MCF 10A (cell line): ENCODE data around the gene RABGGTB. TPM values are rescaled to one million over a fixed set of nuclear protein-coding genes. Genes with fewer than 3 reads are reported as not detected.
"Not testable (repeated sequence)": the region's sequence is repeated elsewhere in the genome, so short reads cannot be mapped to it uniquely, and the experiment has no call there.

Experiments used
- Bru-seq: library from RNA; stranded (reverse); fragments of 400-500 nt; gene quantifications from one replicate; lab custom pipeline; 2021; lab: Mats Ljungman, UMichigan
- BruChase-seq, 2 experiments: library from RNA; stranded (reverse); fragments of 400-500 nt; gene quantifications; one replicate each; lab custom pipeline; 2021; lab: Mats Ljungman, UMichigan
- BruUV-seq: library from RNA; stranded (reverse); fragments of 400-500 nt; replicated peaks from 2 replicates; lab custom pipeline; 2021; lab: Mats Ljungman, UMichigan
- CTCF ChIA-PET: fragments of 300-600 bp; sonication (Branson Sonifier 250); formaldehyde crosslinking; extraction: SDS; loops from one replicate; lab custom pipeline; 2021; ENCODE audit warnings: antibody characterized with exemption, inconsistent platforms; lab: Yijun Ruan, JAX
- POLR2A ChIA-PET: fragments of 300-600, 350-650 bp; sonication (Branson Sonifier 250); formaldehyde crosslinking; extraction: SDS; loops from one replicate; lab custom pipeline; 2020; ENCODE audit warnings: antibody characterized with exemption, inconsistent platforms; lab: Yijun Ruan, JAX
- DNase-seq: peaks from one replicate; pipeline ENCODE4 v3.0.0-alpha.2; 2018; ENCODE audit not compliant: unreplicated experiment
- H3K27ac Mint-ChIP-seq: one replicate; pipeline ENCODE4 v1.8.0; 2022; ENCODE audit warnings: mild to moderate bottlenecking, low read depth, mixed read lengths; ENCODE audit not compliant: unreplicated experiment
- H3K27me3 Mint-ChIP-seq: one replicate; pipeline ENCODE4 v1.8.0; 2022; ENCODE audit warnings: mixed read lengths; ENCODE audit not compliant: insufficient read depth, unreplicated experiment
- H3K36me3 Mint-ChIP-seq: one replicate; pipeline ENCODE4 v1.8.0; 2022; ENCODE audit warnings: mild to moderate bottlenecking, moderate library complexity, mixed read lengths; ENCODE audit not compliant: insufficient read depth, unreplicated experiment
- H3K4me1 Mint-ChIP-seq: one replicate; pipeline ENCODE4 v1.8.0; 2022; ENCODE audit warnings: mixed read lengths; ENCODE audit not compliant: insufficient read depth, unreplicated experiment
- H3K4me3 Mint-ChIP-seq: one replicate; pipeline ENCODE4 v1.8.0; 2022; ENCODE audit warnings: mild to moderate bottlenecking, moderate library complexity, mixed read lengths; ENCODE audit not compliant: unreplicated experiment
- H3K9me3 Mint-ChIP-seq: one replicate; pipeline ENCODE4 v1.8.0; 2022; ENCODE audit warnings: mixed read lengths; ENCODE audit not compliant: unreplicated experiment
- intact Hi-C: fragments of 100-400 bp; cut with micrococcal nuclease; formaldehyde crosslinking; loops from 2 replicates; pipeline ENCODE4 v1.14.1; 2022
- long read RNA-seq: library from polyadenylated mRNA; stranded (forward); transcript quantifications from one replicate; pipeline ENCODE4 v2.0.0, GENCODE V29; 2022
- total RNA-seq: library from RNA; stranded (reverse); gene quantifications from 2 replicates; pipeline ENCODE4 v1.2.3, GENCODE V29; 2022
- TF ChIP-seq, protein P1 (sequence below): fragments of 200-600 bp; IDR thresholded peaks from one replicate; pipeline ENCODE4 v1.8.0; 2022; ENCODE audit warnings: antibody characterized with exemption, mild to moderate bottlenecking; ENCODE audit not compliant: unreplicated experiment

The RABGGTB gene
- 116 and 127 TPM in 2 replicates for total RNA-seq
- percentile 100 among the genes with signal in this experiment for Bru-seq, nascent RNA
- BruChase-seq, experiment 1, labeled RNA remaining after a 6-hour chase: percentile 97 among the genes with signal in this experiment
- BruChase-seq, experiment 2, labeled RNA remaining after a 2-hour chase: percentile 99 among the genes with signal in this experiment
- long read RNA-seq, transcript RABGGTB-201 (9 exons, 1,496 nt): major isoform, 71 of 159 reads
- long read RNA-seq, partial matches to known transcripts: 23 of 159 reads
- long read RNA-seq, other reads (novel, unspliced or antisense): 60 of 159 reads

DNA sequence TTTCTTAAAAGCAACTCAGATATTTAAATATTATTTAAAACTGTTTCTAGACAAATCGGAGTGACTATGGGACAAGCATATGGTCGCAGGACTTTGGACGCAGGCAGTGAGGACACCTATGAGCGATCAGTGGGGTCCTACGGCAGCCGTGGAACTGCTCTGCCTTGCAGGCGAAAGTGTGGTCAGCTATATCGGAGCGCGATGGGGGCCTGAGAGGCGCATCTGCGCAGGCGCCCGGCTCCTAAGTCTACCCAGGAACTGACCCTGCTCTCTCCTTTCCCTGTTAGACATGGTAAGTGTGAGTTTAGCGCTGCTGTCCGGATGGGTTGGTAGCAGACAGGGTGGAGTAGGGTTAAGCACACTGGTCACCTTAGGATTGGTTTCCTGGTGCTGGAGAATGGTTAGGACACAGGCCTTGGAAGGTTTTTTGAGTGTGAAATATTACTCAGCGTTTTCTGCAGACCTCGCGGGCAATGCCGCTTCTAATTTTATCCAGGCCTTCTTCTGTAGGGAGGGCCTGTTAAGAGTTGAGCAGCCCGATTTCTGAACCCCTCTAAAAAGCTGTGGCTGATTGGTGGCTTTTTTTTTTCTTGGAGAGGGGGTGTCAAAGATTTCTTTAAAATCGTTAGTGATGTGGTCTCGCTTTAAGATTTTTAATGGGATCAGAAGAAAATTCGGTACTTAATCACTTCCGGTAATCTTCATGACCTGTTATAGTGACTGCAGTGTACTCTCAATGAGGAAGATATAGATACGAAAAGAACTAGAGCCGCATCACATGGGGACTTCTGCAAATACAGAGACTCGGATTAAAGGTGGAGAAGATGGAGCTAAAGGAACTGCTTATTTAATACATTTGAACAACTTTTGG, at the start of gene RABGGTB:
RABGGTB (plus strand) TSS at position 274 of the 871 bp plus-strand sequence; CDS start at position 290, 16 bp downstream.
- Mint-ChIP-seq H3K36me3 (peaks cover 52% of the 10 kb centered on the region), H3K9me3 (no peaks in the 10 kb centered on the region), H3K27me3 (no peaks in the 10 kb centered on the region), H3K4me3 (peak within 1 kb of the TSS; percentile 98), H3K4me1 (peaks cover 27% of the 10 kb centered on the region), H3K27ac (peak within 1 kb of the TSS; percentile 98)
- BruUV-seq: TSS peak; percentile 69
- intact Hi-C loops: loop anchor here (1.0 to 5.0 kb wide), 4 partner anchors 21 to 519 kb away; partner anchors contain the start of gene ACADM
- CTCF ChIA-PET: interaction anchor here (0.6 to 1.4 kb wide), 7 partner anchors 13 to 725 kb away, joined by 3 to 4 read pairs (median 3); no protein-coding TSS in a partner anchor
- POLR2A ChIA-PET: interaction anchor here (0.6 to 3.8 kb wide), 23 partner anchors 8 to 1893 kb away, joined by 3 to 34 read pairs (median 4); partner anchors contain the start of genes ACADM, MSH4 and PIGK
- TF ChIP-seq, protein P1, sequence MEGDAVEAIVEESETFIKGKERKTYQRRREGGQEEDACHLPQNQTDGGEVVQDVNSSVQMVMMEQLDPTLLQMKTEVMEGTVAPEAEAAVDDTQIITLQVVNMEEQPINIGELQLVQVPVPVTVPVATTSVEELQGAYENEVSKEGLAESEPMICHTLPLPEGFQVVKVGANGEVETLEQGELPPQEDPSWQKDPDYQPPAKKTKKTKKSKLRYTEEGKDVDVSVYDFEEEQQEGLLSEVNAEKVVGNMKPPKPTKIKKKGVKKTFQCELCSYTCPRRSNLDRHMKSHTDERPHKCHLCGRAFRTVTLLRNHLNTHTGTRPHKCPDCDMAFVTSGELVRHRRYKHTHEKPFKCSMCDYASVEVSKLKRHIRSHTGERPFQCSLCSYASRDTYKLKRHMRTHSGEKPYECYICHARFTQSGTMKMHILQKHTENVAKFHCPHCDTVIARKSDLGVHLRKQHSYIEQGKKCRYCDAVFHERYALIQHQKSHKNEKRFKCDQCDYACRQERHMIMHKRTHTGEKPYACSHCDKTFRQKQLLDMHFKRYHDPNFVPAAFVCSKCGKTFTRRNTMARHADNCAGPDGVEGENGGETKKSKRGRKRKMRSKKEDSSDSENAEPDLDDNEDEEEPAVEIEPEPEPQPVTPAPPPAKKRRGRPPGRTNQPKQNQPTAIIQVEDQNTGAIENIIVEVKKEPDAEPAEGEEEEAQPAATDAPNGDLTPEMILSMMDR: no peak
- DNase-seq: peak; percentile 94

DNA sequence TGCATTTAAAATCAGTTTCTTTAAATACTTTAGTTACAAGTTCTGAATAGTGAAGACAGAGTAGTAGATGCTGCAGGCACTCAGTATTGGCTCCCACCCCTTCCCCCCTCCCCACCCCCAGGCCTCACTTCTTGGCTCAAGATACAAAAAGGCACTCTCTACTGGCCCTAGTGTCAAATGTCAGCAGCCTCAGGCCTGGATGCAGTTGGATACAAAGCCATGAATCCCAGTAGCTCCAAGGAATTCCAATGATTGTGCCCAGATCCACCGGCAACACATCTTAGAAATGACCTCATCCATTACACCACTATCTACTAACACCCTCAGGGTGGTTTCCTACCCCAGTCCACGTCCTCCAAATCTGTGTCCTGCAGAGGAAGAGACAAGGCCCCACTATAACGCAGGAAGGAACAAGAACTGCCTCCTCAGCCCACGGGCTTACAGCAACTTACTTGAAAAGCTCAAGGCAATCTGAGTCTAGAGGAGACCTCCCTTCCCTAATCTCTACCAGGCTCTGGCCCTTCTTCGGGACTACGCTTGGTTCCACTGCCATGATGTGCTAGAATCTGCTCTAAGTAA, 43.9 kb upstream of the RABGGTB start:
- H3K27ac Mint-ChIP-seq: no peak overlapping the region
- H3K4me1 Mint-ChIP-seq: peaks cover 6% of the 10 kb centered on the region
- no peaks in the 10 kb centered on the region for H3K27me3 Mint-ChIP-seq
- ChIA-PET POLR2A (no interaction called here), CTCF (no interaction called here)
- intact Hi-C loops: no loop called here
- no TSS peak for BruUV-seq
- peaks cover 43% of the 10 kb centered on the region for H3K36me3 Mint-ChIP-seq
- no peak overlapping the region for H3K4me3 Mint-ChIP-seq
- no peak for DNase-seq
- TF ChIP-seq, protein P1: no peak
- H3K9me3 Mint-ChIP-seq: no peaks in the 10 kb centered on the region

DNA sequence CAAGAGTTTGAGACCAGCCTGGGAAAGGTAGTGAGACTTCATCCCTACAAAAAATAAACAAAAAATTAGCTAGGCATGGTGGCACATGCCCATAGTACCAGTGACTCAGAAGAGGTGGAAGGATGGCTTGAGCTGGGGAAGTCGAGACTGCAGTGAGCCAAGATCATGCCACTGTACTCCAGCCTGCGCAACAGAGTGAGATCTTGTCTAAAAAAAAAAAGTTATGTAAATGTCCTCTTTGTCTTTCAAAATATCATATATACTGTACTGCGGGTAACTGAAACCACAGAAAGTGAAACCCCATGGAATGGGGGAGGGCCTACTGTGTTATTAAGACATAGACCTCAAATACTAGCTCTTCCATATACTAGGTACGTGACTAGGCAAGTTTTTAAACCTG, 40.8 kb upstream of the RABGGTB start:
- Mint-ChIP-seq H3K9me3 (no peaks in the 10 kb centered on the region), H3K4me3 (no peak overlapping the region), H3K27ac (peak overlapping the region; percentile 49), H3K36me3 (peaks cover 28% of the 10 kb centered on the region), H3K27me3 (no peaks in the 10 kb centered on the region), H3K4me1 (peaks cover 6% of the 10 kb centered on the region)
- intact Hi-C loops: no loop called here
- no TSS peak for BruUV-seq
- CTCF ChIA-PET: interaction anchor here (0.5 to 0.9 kb wide), 2 partner anchors 44 to 693 kb away, joined by 3 read pairs; no protein-coding TSS in a partner anchor
- TF ChIP-seq, protein P1: no peak
- peak; percentile 40 for DNase-seq
- POLR2A ChIA-PET: interaction anchor here (0.6 kb wide), 1 partner anchor 727 kb away, joined by 7 read pairs; no protein-coding TSS in a partner anchor

DNA sequence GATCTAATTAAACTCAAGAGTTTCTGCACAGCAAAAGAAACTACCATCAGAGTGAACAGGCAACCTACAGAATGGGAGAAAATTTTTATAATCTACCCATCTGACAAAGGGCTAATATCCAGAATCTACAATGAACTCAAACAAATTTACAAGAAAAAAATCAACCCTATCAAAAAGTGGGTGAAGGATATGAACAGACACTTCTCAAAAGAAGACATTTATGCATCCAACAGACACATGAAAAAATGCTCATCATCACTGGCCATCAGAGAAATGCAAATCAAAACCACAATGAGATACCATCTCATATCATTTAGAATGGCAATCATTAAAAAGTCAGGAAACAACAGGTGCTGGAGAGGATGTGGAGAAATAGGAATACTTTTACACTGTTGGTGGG, 28.8 kb upstream of the RABGGTB start:
- BruUV-seq, H3K27me3 Mint-ChIP-seq, H3K4me1 Mint-ChIP-seq, POLR2A ChIA-PET, H3K27ac Mint-ChIP-seq, DNase-seq, CTCF ChIA-PET, H3K4me3 Mint-ChIP-seq, H3K9me3 Mint-ChIP-seq, intact Hi-C loops: not testable (repeated sequence)
- H3K36me3 Mint-ChIP-seq: peaks cover 56% of the 10 kb centered on the region

DNA sequence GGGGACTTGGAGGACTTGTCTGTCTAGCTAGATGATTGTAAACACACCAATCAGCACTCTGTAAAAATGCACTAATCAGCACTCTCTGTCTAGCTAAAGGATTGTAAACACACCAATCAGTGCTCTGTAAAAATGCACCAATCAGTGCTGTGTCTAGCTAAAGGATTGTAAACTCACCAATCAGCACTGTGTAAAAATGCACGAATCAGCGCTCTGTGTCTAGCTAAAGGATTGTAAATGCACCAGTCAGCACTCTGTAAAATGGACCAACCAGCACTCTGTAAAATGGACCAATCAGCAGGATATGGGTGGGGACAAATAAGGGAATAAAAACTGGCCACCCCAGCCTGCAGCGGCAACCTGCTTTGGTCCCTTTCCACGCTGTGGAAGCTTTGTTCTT, 27.5 kb upstream of the RABGGTB start:
- H3K27ac Mint-ChIP-seq, BruUV-seq, H3K27me3 Mint-ChIP-seq, DNase-seq, H3K4me1 Mint-ChIP-seq, H3K9me3 Mint-ChIP-seq, H3K4me3 Mint-ChIP-seq, intact Hi-C loops: not testable (repeated sequence)
- ChIA-PET POLR2A (interaction anchor here (0.7 kb wide), 2 partner anchors 33 to 48 kb away, joined by 3 read pairs; no protein-coding TSS in a partner anchor), CTCF (interaction anchor here (0.6 kb wide), 1 partner anchor 664 kb away, joined by 3 read pairs; no protein-coding TSS in a partner anchor)
- peaks cover 45% of the 10 kb centered on the region for H3K36me3 Mint-ChIP-seq
